IMR-90 (cell line): ENCODE results near the gene TMEM82. TPM values are rescaled to one million over a fixed set of nuclear protein-coding genes. Genes with fewer than 3 reads are reported as not detected.

ENCODE experiments used
- ATAC-seq: fragments of 200-7000 bp; cut with Tn5 transposase; 2 replicates; pipeline ENCODE4 v1.9.1; 2020; ENCODE audit warnings: low read depth, mild to moderate bottlenecking, moderate library complexity
- BruUV-seq: library from RNA; stranded (reverse); fragments of 400-500 nt; replicated peaks from 2 replicates; lab custom pipeline; 2021; lab: Mats Ljungman, UMichigan
- CTCF ChIA-PET: fragments of 300-600 bp; formaldehyde crosslinking; extraction: SDS; loops from one replicate; lab custom pipeline; 2021; ENCODE audit warnings: antibody characterized with exemption; lab: Yijun Ruan, JAX
- POLR2A ChIA-PET: fragments of 300-600 bp; sonication (Branson Sonifier 250); formaldehyde crosslinking; loops from one replicate; lab custom pipeline; 2022; ENCODE audit warnings: antibody characterized with exemption; ENCODE audit not compliant: unreplicated experiment; lab: Charles Lee
- DNase-seq: peaks from one replicate; pipeline ENCODE4 v3.0.0; 2013
- H2AFZ ChIP-seq: replicated peaks from 2 replicates; pipeline ENCODE3; 2013; ENCODE audit warnings: low read length, mild to moderate bottlenecking; ENCODE audit not compliant: poor library complexity
- H2AK5ac ChIP-seq: 2 replicates; pipeline ENCODE4 v1.6.1; 2013; ENCODE audit warnings: low read depth, low read length, inconsistent platforms
- H2AK9ac ChIP-seq: replicated peaks from 2 replicates; pipeline ENCODE3; 2013; ENCODE audit warnings: mild to moderate bottlenecking, low read depth, low read length, moderate library complexity; ENCODE audit not compliant: poor library complexity
- H2BK120ac ChIP-seq: 2 replicates; pipeline ENCODE4 v1.6.1; 2013; ENCODE audit warnings: low read depth, low read length, inconsistent platforms
- H2BK15ac ChIP-seq: 3 replicates; pipeline ENCODE4 v1.6.1; 2013; ENCODE audit warnings: low read depth, low read length, inconsistent platforms
- H2BK20ac ChIP-seq: 2 replicates; pipeline ENCODE4 v1.6.1; 2013; ENCODE audit warnings: low read depth, mild to moderate bottlenecking, inconsistent platforms, low read length, moderate library complexity
- H2BK5ac ChIP-seq: 2 replicates; pipeline ENCODE4 v1.6.1; 2013; ENCODE audit warnings: mild to moderate bottlenecking, low read depth, low read length, inconsistent platforms; ENCODE audit not compliant: poor library complexity, severe bottlenecking
- H3K14ac ChIP-seq: replicated peaks from 2 replicates; pipeline ENCODE4 v1.6.1; 2013; ENCODE audit warnings: low read depth, low read length, inconsistent platforms
- H3K18ac ChIP-seq: 2 replicates; pipeline ENCODE4 v1.6.1; 2013; ENCODE audit warnings: low read depth, low read length, control low read depth
- H3K23ac ChIP-seq: 2 replicates; pipeline ENCODE4 v1.6.1; 2013; ENCODE audit warnings: low read depth, low read length, inconsistent platforms
- H3K27ac ChIP-seq: 2 replicates; pipeline ENCODE4 v1.5.1; 2013; ENCODE audit warnings: mild to moderate bottlenecking, control low read depth, low read length; ENCODE audit not compliant: insufficient read depth
- H3K27me3 ChIP-seq: 2 replicates; pipeline ENCODE4 v1.6.1; 2013; ENCODE audit warnings: low read length; ENCODE audit not compliant: control insufficient read depth, insufficient read depth
- H3K36me3 ChIP-seq: 2 replicates; pipeline ENCODE4 v1.6.1; 2013; ENCODE audit warnings: low read length, mixed read lengths; ENCODE audit not compliant: control insufficient read depth, insufficient read depth
- H3K4ac ChIP-seq: 2 replicates; pipeline ENCODE4 v1.6.1; 2013; ENCODE audit warnings: low read depth, low read length, inconsistent platforms
- H3K4me1 ChIP-seq: 2 replicates; pipeline ENCODE4 v1.6.1; 2013; ENCODE audit warnings: low read length, mixed read lengths; ENCODE audit not compliant: control insufficient read depth, insufficient read depth
- H3K4me2 ChIP-seq: 2 replicates; pipeline ENCODE4 v1.6.1; 2013; ENCODE audit warnings: low read depth, mild to moderate bottlenecking, control low read depth, low read length, moderate library complexity
- H3K4me3 ChIP-seq: 2 replicates; pipeline ENCODE4 v1.5.1; 2013; ENCODE audit warnings: low read depth, mild to moderate bottlenecking, control low read depth, low read length, moderate library complexity; ENCODE audit not compliant: insufficient read depth
- H3K56ac ChIP-seq: 2 replicates; pipeline ENCODE4 v1.6.1; 2013; ENCODE audit warnings: low read length, inconsistent platforms; ENCODE audit not compliant: insufficient read depth; ENCODE audit errors: extremely low read depth
- H3K79me1 ChIP-seq, 2 experiments: 2 replicates each; pipeline ENCODE4 v1.6.1; 2013; ENCODE audit warnings: low read length in 2 of 2, inconsistent platforms in 1 of 2, low read depth in 1 of 2
- H3K9ac ChIP-seq: 2 replicates; pipeline ENCODE4 v1.6.1; 2013; ENCODE audit warnings: low read depth, low read length, control low read depth
- H3K9me1 ChIP-seq: 2 replicates; pipeline ENCODE4 v1.6.1; 2013; ENCODE audit warnings: low read length, inconsistent platforms; ENCODE audit not compliant: insufficient read depth
- H3K9me3 ChIP-seq: 2 replicates; pipeline ENCODE4 v1.6.1; 2013; ENCODE audit warnings: low read length; ENCODE audit not compliant: control insufficient read depth, insufficient read depth
- H4K20me1 ChIP-seq: 2 replicates; pipeline ENCODE4 v1.6.1; 2013; ENCODE audit warnings: low read length, inconsistent platforms; ENCODE audit not compliant: insufficient read depth
- H4K5ac ChIP-seq: 2 replicates; pipeline ENCODE4 v1.6.1; 2013; ENCODE audit warnings: mild to moderate bottlenecking, low read depth, low read length, control low read depth
- H4K8ac ChIP-seq, 2 experiments: 2 replicates each; pipeline ENCODE4 v1.6.1; 2013; ENCODE audit warnings: low read depth in 2 of 2, low read length in 2 of 2, control low read depth in 1 of 2, inconsistent platforms in 1 of 2
- H4K91ac ChIP-seq: 2 replicates; pipeline ENCODE4 v1.6.1; 2013; ENCODE audit warnings: low read depth, low read length, inconsistent platforms; ENCODE audit not compliant: insufficient read depth
- BHLHE40 ChIP-seq: fragments of 150-350 bp; IDR thresholded peaks from 2 replicates; pipeline ENCODE4 v1.6.1; 2016; ENCODE audit warnings: mild to moderate bottlenecking, low read depth, low read length
- CEBPB ChIP-seq: IDR thresholded peaks from 2 replicates; pipeline ENCODE4 v1.6.1; 2012; ENCODE audit warnings: low read depth, low read length, improper control_type of control experiment
- CHD1 ChIP-seq: IDR thresholded peaks from 2 replicates; pipeline ENCODE4 v1.6.1; 2012; ENCODE audit warnings: low read depth, low read length, improper control_type of control experiment
- CTCF ChIP-seq: conservative IDR thresholded peaks from 2 replicates; pipeline ENCODE4 v1.5.1; 2012; ENCODE audit warnings: mild to moderate bottlenecking, low read depth, low read length, improper control_type of control experiment
- ELK1 ChIP-seq: fragments of 150-350 bp; IDR thresholded peaks from 2 replicates; pipeline ENCODE4 v1.6.1; 2016; ENCODE audit warnings: low read depth, mild to moderate bottlenecking, low read length, moderate library complexity, borderline replicate concordance
- FOS ChIP-seq: fragments of 150-350 bp; IDR thresholded peaks from 2 replicates; pipeline ENCODE4 v1.6.1; 2016; ENCODE audit warnings: low read depth, low read length
- MAFK ChIP-seq: IDR thresholded peaks from 2 replicates; pipeline ENCODE4 v1.6.1; 2012; ENCODE audit warnings: low read depth, low read length, improper control_type of control experiment
- MAZ ChIP-seq: IDR thresholded peaks from 2 replicates; pipeline ENCODE4 v1.6.1; 2012; ENCODE audit warnings: low read depth, mild to moderate bottlenecking, low read length, improper control_type of control experiment, moderate library complexity, borderline replicate concordance
- MXI1 ChIP-seq: IDR thresholded peaks from 2 replicates; pipeline ENCODE4 v1.6.1; 2012; ENCODE audit warnings: low read depth, mild to moderate bottlenecking, low read length, moderate library complexity, borderline replicate concordance
- NFE2L2 ChIP-seq: fragments of 150-350 bp; IDR thresholded peaks from 2 replicates; pipeline ENCODE4 v1.6.1; 2016; ENCODE audit warnings: low read depth, mild to moderate bottlenecking, low read length
- POLR2A ChIP-seq: IDR thresholded peaks from 2 replicates; pipeline ENCODE4 v1.6.1; 2012; ENCODE audit warnings: mild to moderate bottlenecking, low read depth, low read length
- RAD21 ChIP-seq: IDR thresholded peaks from 2 replicates; pipeline ENCODE4 v1.6.1; 2012; ENCODE audit warnings: low read length, improper control_type of control experiment
- RCOR1 ChIP-seq: IDR thresholded peaks from 2 replicates; pipeline ENCODE4 v1.6.1; 2012; ENCODE audit warnings: mild to moderate bottlenecking, low read length, improper control_type of control experiment; ENCODE audit not compliant: insufficient replicate concordance
- RFX5 ChIP-seq: IDR thresholded peaks from 2 replicates; pipeline ENCODE4 v1.8.0; 2012; ENCODE audit warnings: low read depth, mild to moderate bottlenecking, low read length, moderate library complexity
- USF2 ChIP-seq: fragments of 150-350 bp; IDR thresholded peaks from 2 replicates; pipeline ENCODE4 v1.6.1; 2017; ENCODE audit warnings: mild to moderate bottlenecking, antibody characterized with exemption, low read length, low read depth
- WGBS, 2 experiments: methylation state at CpG; one replicate each; pipeline versions ENCODE4 v1.1.5 to v1.1.7; 2013; ENCODE audit warnings: missing lambda C conversion rate in 2 of 2; ENCODE audit not compliant: insufficient read length in 1 of 2; ENCODE audit errors: extremely low coverage in 2 of 2; 5-methylcytosine and 5-hydroxymethylcytosine counted together
- dilution Hi-C: fragments of 300-500 bp; cut with HindIII; formaldehyde crosslinking; loops from one replicate; pipeline ENCODE4 v1.14.3; 2018; ENCODE audit warnings: low sequenced_read_pairs; ENCODE audit not compliant: unreplicated experiment
- in situ Hi-C: fragments of 300-500 bp; cut with MboI; formaldehyde crosslinking; loops from 3 replicates; pipeline ENCODE4 v1.14.3; 2019; ENCODE audit warnings: low sequenced_read_pairs, inconsistent platforms, mixed read lengths
- intact Hi-C: fragments of 100-400 bp; cut with micrococcal nuclease; formaldehyde crosslinking; loops from 2 replicates; pipeline ENCODE4 v1.10.0; 2022
- polyA plus RNA-seq, 3 experiments: library from polyadenylated mRNA; depleted of rRNA; stranded (reverse); fragments of >200 nt; gene quantifications; 2 replicates each; pipeline ENCODE4 v1.2.3, GENCODE V29; 2012; ENCODE audit warnings: low replicate concordance in 1 of 3
- total RNA-seq: library from RNA; depleted of rRNA; stranded (reverse); fragments of >200 nt; gene quantifications from 2 replicates; pipeline ENCODE4 v1.2.3, GENCODE V29; 2012

The TMEM82 gene
- total and polyA plus RNA-seq, 2 of the 4 experiments (the other 2 are of a cell fraction) = not detected

- H3K27ac ChIP-seq = no peak overlapping the region
- dilution Hi-C loops (no loop called here), intact Hi-C loops (no loop called here), in situ Hi-C loops (no loop called here)
- H3K4me2 ChIP-seq = no peak overlapping the region
- peak; percentile 53 for ATAC-seq
- H2BK20ac ChIP-seq = no peak overlapping the region
- no peak overlapping the region for H2BK120ac ChIP-seq
- no peak overlapping the region for H3K4me3 ChIP-seq
- H4K5ac ChIP-seq = no peak overlapping the region
- no peak overlapping the region for H3K14ac ChIP-seq
- H3K4ac ChIP-seq = no peak overlapping the region
- no peak overlapping the region for H4K8ac ChIP-seq
- TF ChIP-seq ELK1 = no peak
- no peak for TF ChIP-seq RCOR1
- no peak for TF ChIP-seq MAZ
- no peak for TF ChIP-seq MAFK
- TF ChIP-seq FOS = no peak
- no peak for TF ChIP-seq POLR2A
- TF ChIP-seq CTCF = no peak
- no peak for TF ChIP-seq CHD1
- no peak for TF ChIP-seq CEBPB
- TF ChIP-seq RAD21 = no peak
- TF ChIP-seq RFX5 = no peak
- TF ChIP-seq MXI1 = no peak
- no peak for TF ChIP-seq USF2
- no peak for TF ChIP-seq BHLHE40
- no peak for TF ChIP-seq NFE2L2
- H3K18ac ChIP-seq = no peak overlapping the region
- CTCF ChIA-PET = interaction anchor here (0.6 to 1.5 kb wide), 2 partner anchors 20 to 135 kb away, joined by 3 to 5 read pairs; no protein-coding TSS in a partner anchor
- no peak overlapping the region for H3K23ac ChIP-seq
- peaks cover 17% of the 10 kb centered on the region for H4K20me1 ChIP-seq
- H3K56ac ChIP-seq = no peak overlapping the region
- WGBS, 2 experiments = no CpG with 5 or more reads among the region's 6 CpGs
- POLR2A ChIA-PET = no interaction called here
- H2AK5ac ChIP-seq = no peak overlapping the region
- H2BK15ac ChIP-seq = no peak overlapping the region
- H3K79me1 ChIP-seq = peaks cover 10 to 36% of the 10 kb centered on the region in 2 experiments
- H3K36me3 ChIP-seq = peaks cover 72% of the 10 kb centered on the region
- no peaks in the 10 kb centered on the region for H3K27me3 ChIP-seq
- H2BK5ac ChIP-seq = peak overlapping the region; percentile 24
- no peaks in the 10 kb centered on the region for H3K9me3 ChIP-seq
- no peak overlapping the region for H4K91ac ChIP-seq
- no peaks in the 10 kb centered on the region for H3K4me1 ChIP-seq
- H2AFZ ChIP-seq = no peak overlapping the region
- DNase-seq = peak; percentile 29
- no peak overlapping the region for H3K9ac ChIP-seq
- BruUV-seq = no TSS peak
- peaks cover 11% of the 10 kb centered on the region for H3K9me1 ChIP-seq
- H2AK9ac ChIP-seq = peak overlapping the region; percentile 82
These were observed 29.7 kb downstream of the TMEM82 start for GRCh38 chr1:15771836-15772515.
